ENCODE results near the gene NPC1L1. TPM values are rescaled to one million over a fixed set of nuclear protein-coding genes. Genes with fewer than 3 reads are reported as not detected.

NPC1L1 gene
- total and polyA plus RNA-seq, 2 of the 4 experiments (the other 2 are of a cell fraction): 0.07 TPM; not detected in 1

GRCh38 chr7:44494960-44495359 lies 46.2 kb downstream of the NPC1L1 start:
- no peak overlapping the region for H2BK15ac ChIP-seq (ENCODE audit: low read depth, low read length)
- peaks cover 9% of the 10 kb centered on the region for H3K27me3 ChIP-seq (ENCODE audit: control insufficient read depth, insufficient read depth, low read length)
- no peak overlapping the region for H4K91ac ChIP-seq (ENCODE audit: insufficient read depth, low read depth, low read length)
- no peak overlapping the region for H3K14ac ChIP-seq (replicated peaks; ENCODE audit: low read depth, low read length)
- CTCF ChIA-PET: no interaction called here
- POLR2A ChIA-PET (ENCODE audit: unreplicated experiment): no interaction called here
- no peak overlapping the region for H3K23ac ChIP-seq (ENCODE audit: low read depth, low read length)
- no peak overlapping the region for H2AK9ac ChIP-seq (replicated peaks; ENCODE audit: low read depth, low read length, poor library complexity)
- H3K36me3 ChIP-seq (ENCODE audit: control insufficient read depth, insufficient read depth, low read length): no peaks in the 10 kb centered on the region
- no peak overlapping the region for H2BK120ac ChIP-seq (ENCODE audit: low read depth, low read length)
- H3K4me3 ChIP-seq (ENCODE audit: insufficient read depth, low read depth, low read length): no peak overlapping the region
- peaks cover 0 to 5% of the 10 kb centered on the region in 2 experiments; a peak in 2 of 4 replicates for H3K79me1 ChIP-seq (ENCODE audit: low read depth in 1 of 2, low read length in 2 of 2)
- no peaks in the 10 kb centered on the region for H3K4me1 ChIP-seq (ENCODE audit: control insufficient read depth, insufficient read depth, low read length)
- H3K9me1 ChIP-seq (ENCODE audit: insufficient read depth, low read length): no peaks in the 10 kb centered on the region
- H3K9me3 ChIP-seq (ENCODE audit: control insufficient read depth, insufficient read depth, low read length): no peaks in the 10 kb centered on the region
- dilution Hi-C loops (cut with HindIII; ENCODE audit: low sequenced_read_pairs, unreplicated experiment) (no loop called here), in situ Hi-C loops (cut with MboI; ENCODE audit: low sequenced_read_pairs) (no loop called here), intact Hi-C loops (cut with micrococcal nuclease) (no loop called here)
- H2BK20ac ChIP-seq (ENCODE audit: low read depth, low read length): no peak overlapping the region
- H2AFZ ChIP-seq (replicated peaks; ENCODE audit: low read length, poor library complexity): no peak overlapping the region
- H2AK5ac ChIP-seq (ENCODE audit: low read depth, low read length): no peak overlapping the region
- no peak overlapping the region for H3K27ac ChIP-seq (ENCODE audit: insufficient read depth, low read length)
- H3K56ac ChIP-seq (ENCODE audit: extremely low read depth, insufficient read depth, low read length): no peak overlapping the region
- H4K20me1 ChIP-seq (ENCODE audit: insufficient read depth, low read length): no peaks in the 10 kb centered on the region
- no peak overlapping the region for H3K4me2 ChIP-seq (ENCODE audit: low read depth, low read length)
- H3K9ac ChIP-seq (ENCODE audit: low read depth, low read length): no peak overlapping the region
- TF ChIP-seq, protein P1, sequence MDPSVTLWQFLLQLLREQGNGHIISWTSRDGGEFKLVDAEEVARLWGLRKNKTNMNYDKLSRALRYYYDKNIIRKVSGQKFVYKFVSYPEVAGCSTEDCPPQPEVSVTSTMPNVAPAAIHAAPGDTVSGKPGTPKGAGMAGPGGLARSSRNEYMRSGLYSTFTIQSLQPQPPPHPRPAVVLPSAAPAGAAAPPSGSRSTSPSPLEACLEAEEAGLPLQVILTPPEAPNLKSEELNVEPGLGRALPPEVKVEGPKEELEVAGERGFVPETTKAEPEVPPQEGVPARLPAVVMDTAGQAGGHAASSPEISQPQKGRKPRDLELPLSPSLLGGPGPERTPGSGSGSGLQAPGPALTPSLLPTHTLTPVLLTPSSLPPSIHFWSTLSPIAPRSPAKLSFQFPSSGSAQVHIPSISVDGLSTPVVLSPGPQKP (IDR thresholded peaks at IDR 0.05; ENCODE audit: borderline replicate concordance, low read depth, low read length): no peak
- no peak for TF ChIP-seq RAD21 (IDR thresholded peaks at IDR 0.05; ENCODE audit: low read length)
- TF ChIP-seq, protein P2, sequence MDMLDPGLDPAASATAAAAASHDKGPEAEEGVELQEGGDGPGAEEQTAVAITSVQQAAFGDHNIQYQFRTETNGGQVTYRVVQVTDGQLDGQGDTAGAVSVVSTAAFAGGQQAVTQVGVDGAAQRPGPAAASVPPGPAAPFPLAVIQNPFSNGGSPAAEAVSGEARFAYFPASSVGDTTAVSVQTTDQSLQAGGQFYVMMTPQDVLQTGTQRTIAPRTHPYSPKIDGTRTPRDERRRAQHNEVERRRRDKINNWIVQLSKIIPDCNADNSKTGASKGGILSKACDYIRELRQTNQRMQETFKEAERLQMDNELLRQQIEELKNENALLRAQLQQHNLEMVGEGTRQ (IDR thresholded peaks at IDR 0.05; ENCODE audit: low read depth, low read length): no peak
- TF ChIP-seq POLR2A (IDR thresholded peaks at IDR 0.05; ENCODE audit: low read depth, low read length): no peak
- TF ChIP-seq NFE2L2 (IDR thresholded peaks at IDR 0.05; ENCODE audit: low read depth, low read length): no peak
- TF ChIP-seq MAZ (IDR thresholded peaks at IDR 0.05; ENCODE audit: borderline replicate concordance, low read depth, low read length): no peak
- TF ChIP-seq SMC3 (IDR thresholded peaks at IDR 0.05; ENCODE audit: low read depth, low read length): no peak
- no peak overlapping the region for H3K4ac ChIP-seq (ENCODE audit: low read depth, low read length)
- WGBS, 2 experiments (ENCODE audit: extremely low coverage in 2 of 2, insufficient read length in 1 of 2): no CpG with 5 or more reads among the region's 2 CpGs
- BruUV-seq (replicated peaks): no TSS peak
- DNase-seq: no peak
- no peak overlapping the region for H4K8ac ChIP-seq (ENCODE audit: low read depth in 2 of 2, low read length in 2 of 2)
- H4K5ac ChIP-seq (ENCODE audit: low read depth, low read length): no peak overlapping the region
- no peak overlapping the region for H2BK5ac ChIP-seq (ENCODE audit: low read depth, low read length, poor library complexity, severe bottlenecking)
- no peak overlapping the region for H3K18ac ChIP-seq (ENCODE audit: low read depth, low read length)
- no peak for ATAC-seq (ENCODE audit: low read depth)
